Measurements from ENCODE around the gene MYOM1.

GRCh38 chr18:3104190-3105054 is 115.3 kb downstream of the MYOM1 start:
- TF ChIP-seq CTCF (IDR thresholded peaks at IDR 0.05; ENCODE audit: low read depth, low read length) (no peak), EZH2phosphoT487 (IDR thresholded peaks at IDR 0.05; ENCODE audit: low read depth) (no peak)

All from OCI-LY3 (cell line).